ENCODE results near the gene IQCK.
A peak's percentile ranks its signal among the peaks of the same experiment; 100 is the strongest.
"Not testable (repeated sequence)": the region's sequence is repeated elsewhere in the genome, so short reads cannot be mapped to it uniquely, and the experiment has no call there.

IQCK gene

DNA sequence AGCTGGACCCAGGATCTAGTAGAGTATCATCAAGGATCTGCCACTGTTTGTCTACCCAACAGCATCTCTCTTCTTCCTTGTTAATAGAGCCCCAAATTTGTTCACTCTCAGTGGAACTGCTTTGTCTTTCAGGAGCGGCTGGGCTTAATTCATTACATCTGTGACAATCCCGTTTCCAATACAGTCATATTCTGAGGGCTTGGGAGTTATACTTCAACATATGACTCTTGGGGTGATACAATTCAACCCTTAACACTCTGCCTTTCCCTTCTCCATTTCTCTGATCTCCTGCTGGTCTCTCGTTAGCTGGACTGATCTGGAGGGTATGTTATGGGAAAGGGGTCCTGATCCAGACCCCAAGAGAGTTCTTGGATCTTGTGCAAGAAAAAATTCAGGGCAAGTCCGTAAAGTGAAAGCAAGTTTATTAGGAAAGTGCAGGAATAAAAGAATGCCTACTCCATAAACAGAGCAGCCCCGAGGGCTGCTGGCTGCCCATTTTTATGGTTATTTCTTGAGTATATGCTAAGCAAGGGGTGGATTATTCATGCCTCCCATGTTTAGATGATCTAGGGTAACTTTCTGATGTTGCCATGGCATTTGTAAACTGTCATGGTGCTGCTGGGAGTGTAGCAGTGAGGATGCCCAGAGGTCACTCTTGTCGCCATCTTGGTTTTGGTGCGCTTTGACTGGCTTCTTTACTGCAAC, 42.4 kb downstream of the IQCK start:
- no peak for DNase-seq

DNA sequence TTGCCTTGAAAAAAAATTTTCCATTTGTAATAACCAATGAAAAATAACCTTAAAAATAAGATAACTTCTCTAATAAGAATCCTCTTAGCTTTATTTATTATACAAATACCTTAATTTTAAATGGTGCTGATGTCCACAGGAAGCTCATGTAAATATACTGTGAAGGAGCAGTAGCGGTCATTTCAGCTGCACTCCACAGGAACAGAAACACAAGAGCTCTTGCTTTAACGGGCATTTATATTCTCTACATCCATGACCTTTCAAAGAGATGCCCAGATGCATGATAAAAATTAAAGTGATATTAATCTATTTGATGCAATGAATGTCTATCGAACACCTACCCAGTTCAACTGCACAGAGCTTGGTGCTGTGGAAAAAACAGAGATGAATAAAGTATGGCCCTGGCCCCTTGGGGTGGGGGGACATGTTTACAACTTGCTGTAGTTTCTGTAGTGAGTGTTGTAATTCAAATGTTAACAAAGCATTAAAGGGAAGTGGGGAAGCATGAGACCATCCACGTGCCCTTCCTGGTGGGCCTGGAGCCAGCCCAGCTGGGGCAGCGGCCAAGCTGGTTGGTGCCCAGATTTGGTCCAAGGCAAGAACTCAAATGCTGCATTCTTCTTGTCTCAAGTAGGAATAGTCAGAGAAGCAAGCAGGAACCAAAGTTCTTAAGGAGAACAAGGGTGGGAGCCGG, 47.9 kb downstream of the IQCK start:
- DNase-seq: peak; percentile 40

GRCh38 chr16:19766554-19766884, 48.4 kb downstream of the IQCK start:
- no peak for DNase-seq

DNA sequence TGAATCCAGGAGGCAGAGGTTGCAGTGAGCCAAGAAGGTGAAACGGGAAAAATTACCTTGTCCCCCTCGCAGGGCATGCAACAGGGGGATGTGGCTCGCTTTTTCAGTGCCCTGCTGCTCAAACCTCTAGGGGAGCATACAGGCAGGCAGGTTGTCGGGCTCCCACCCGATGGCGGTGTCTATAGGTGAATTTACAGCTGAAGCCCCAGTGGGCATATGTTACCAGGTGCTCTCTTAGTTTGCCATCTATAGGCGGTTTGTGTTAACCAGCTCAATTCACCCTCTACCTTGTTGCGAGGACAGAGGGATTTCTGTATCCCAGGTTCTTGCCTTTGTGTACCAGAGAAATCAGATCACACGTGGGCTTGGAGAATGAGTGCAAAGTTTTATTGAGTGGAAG, 48.9 kb downstream of the IQCK start:
- DNase-seq: no peak

DNA sequence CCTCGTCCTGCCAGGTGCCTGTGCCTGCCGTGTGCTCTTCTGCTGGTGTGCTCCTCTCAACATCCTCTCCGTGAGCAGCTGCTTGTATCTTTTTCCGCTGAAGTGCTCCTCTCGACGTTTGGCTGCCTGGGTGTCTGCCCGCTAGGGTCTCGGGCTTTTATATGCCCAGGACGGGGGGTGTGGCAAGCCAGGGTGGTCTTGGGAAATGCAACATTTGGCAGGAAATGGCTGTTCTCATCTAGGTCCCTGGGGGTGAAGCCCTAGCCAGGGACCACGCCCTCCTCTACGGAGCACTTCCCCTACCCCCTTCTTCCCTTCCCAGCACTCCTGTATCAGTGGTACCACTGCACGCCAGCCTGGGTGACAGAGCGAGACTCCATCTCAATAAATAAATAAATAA, 49.4 kb downstream of the IQCK start:
- no peak for DNase-seq

DNA sequence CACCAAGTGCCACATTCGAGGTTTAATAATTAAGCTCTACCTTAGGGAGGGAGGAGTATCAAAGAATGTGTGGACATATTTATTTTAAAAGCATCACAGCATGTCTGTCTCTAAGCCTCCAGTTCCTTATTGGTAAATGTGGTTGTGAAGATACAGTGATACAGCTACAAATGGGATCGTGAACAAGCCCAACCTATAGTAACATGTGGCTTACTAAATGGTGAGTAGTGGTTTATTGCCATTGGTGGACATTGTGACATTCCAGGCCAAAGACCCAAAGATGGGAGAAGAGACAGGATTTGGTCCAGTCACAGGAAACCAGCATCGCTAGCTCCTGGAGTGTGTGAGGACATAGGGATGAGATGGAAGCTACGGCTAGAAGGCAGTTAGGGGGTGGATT, 51.2 kb downstream of the IQCK start:
- no peak for DNase-seq

DNA sequence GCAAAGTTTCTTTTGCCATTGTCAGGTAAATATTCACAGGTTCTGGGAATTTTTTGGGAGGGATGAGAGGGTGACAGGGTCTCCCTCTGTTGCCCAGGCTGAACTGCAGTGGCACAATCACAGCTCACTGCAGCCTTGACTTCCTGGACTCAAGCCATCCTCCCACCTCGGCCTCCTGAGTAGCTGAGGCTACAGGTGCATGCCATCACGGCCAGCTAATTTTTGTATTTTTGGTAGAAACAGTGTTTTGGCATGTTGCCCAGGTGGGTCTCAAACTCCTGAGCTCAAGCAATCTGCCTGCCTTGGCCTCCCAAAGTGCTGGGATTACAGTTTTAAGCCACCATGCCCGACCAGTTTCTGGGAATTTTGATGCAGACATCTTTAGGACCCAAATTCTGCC, 53.0 kb downstream of the IQCK start:
- DNase-seq: no peak

GRCh38 chr16:19771796-19772195, 53.7 kb downstream of the IQCK start:
- peak; percentile 36 for DNase-seq

GRCh38 chr16:19774024-19774423, 56.0 kb downstream of the IQCK start:
- no peak for DNase-seq

DNA sequence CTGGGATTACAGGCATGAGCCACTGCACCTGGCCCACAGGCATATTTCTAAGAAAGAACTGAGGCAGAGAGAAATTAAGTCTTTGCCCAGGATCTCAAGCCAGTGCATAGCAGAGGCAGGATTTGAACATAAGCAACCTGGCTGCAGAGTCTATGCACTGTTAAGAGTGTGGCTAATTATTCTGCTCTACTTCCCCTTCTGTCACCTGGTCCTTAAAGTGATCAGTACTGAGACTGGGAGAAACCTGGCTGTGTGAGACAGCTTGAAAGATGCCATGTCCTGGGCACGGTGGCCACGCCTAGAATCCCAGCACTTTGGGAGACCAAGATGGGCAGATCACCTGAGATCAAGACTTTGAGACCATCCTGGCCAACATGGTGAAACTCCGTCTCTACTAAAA, 58.1 kb downstream of the IQCK start:
- DNase-seq: no peak

DNA sequence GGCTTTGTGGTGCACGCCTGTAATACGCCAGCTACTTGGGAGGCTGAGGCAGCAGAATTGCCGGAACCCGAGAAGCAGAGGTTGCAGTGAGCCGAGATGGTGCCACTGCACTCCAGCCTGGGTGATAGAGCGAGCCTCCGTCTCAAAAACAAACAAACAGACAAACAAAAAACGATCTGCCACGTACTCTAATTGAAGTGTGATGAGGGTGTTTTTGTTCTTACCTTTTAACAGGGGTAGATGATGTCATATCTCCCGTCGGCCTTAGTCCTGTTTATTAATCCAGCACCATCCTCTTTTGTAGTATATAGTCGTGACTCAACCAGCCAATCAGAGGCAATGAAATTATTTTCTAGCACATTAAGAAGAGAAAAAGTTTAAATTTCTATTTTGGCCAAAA, 58.5 kb downstream of the IQCK start:
- DNase-seq: no peak

DNA sequence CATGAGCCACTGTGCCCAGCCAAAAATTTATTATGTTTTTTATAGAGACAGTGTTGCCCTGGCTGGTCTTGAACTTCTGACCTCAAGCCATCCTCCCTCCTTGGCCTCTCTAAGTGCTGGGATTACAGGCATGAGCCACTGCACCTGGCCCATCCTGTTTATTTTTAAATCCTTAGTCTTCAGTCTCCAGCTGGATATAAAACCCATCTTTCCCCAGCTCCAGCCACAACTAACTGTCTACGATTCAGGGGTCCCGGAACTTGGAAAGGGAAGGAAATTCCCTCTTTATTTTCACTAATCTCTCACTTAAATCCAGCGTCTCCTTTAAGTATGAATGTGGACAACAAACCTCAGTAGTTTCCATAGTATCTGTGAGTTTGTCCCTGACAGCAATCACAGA, 62.2 kb downstream of the IQCK start:
- no peak for DNase-seq

DNA sequence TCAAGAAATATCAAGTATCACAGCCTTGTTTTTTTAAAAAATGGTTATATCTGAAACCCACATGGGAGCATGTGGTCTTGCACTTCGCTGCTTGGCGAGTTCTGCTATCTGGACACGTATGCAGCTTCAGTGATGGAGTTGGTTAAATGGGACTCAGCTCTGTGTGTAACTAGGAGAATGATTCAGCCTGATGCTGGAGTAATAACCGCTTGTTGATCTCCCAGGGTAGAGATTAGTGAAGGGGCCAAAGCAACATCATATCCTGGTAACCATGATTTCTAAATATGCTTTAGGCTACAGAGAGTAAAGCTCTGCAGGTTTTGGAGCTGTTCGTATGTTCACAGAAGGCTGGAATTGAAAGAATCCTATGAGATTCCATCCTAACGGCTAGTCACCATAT, 63.2 kb downstream of the IQCK start:
- DNase-seq: peak; percentile 53

- DNase-seq: peak; percentile 61
Observed at GRCh38 chr16:19783363-19784182, 65.5 kb downstream of the IQCK start.

DNA sequence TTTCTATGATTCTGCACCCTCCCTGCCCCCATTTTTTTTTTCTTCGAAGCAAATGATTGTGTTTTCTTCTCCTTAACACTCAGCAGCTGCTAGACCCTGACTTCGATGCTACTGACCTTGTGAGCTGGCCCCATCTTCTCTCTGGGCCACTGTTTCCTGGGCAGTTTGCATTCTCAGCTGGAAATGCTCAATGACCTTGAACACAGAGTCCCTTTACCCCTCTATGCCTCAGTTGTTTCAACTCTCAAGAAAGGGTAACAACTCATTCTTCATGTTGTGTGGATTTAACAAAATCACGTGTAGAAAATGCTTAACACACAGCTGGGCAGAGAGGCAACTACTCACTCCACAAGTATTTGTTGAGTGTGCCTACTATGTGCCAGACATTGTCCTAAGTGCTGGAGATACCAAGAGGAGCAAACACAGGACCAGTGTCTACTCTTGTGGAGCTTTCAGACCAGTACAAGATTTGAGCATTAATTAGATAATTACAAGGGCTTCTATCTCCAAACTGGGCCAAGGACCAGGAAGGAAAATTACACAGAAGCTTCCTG, 66.2 kb downstream of the IQCK start:
- DNase-seq: no peak

DNA sequence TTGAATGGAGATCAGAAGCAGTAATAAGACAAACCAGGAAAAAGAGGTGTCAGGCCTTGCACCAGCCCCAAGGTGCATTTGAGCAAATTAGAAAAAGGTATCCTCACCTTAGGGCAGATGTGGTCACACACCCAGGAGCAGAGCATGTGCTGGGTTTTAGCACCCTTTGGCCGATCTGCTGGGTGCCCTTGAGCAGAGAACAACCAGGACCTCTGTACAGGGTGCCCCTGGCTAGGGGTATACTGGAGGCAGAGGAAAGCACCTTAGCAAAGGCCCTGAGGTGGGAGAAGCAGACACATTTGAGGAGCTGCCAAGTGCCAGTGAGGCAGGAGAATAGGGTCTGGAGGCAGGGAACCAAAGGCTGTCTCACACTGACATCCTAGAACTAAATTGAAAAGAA, 67.0 kb downstream of the IQCK start:
- DNase-seq: no peak

- DNase-seq: peak; percentile 48
Observed at GRCh38 chr16:19785512-19786130, 67.5 kb downstream of the IQCK start.

DNA sequence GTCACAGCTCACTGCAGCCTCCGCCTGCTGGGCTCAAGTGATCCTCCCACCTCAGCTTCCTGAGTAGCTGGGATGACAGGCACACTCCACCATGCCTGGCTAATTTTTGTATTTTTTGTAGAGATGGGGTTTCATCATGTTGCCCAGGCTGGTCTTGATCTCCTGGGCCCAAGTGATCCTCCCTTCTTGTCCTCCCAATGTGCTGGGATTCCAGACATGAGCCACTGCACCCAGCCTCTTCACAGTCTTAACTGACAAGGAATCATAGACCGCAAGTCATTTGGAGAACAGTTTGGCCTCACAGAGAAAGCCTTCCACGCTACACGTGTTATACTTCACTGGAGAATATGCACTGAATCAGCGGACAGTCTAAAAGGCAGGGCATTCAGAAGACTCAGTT, 83.3 kb downstream of the IQCK start:
- not testable (repeated sequence) for DNase-seq

DNA sequence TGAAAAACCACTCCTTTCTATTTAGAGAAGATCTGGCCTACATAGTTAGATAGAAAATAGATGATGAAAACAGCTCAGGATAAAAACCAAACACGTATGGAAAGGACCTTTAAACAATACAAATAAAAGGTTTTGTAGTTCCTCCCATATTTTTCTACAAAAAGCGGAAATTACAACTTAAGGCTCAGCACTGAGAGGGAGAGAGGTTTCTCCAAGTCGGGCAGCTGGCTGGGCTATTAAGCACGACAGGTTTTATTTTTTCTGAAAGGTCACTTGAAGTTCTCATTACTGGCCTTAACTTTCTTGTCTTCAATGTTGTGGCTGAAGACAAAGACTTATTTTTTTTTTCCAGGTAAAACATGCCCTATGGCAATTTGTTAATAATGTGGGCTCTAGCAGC, 83.8 kb downstream of the IQCK start:
- not testable (repeated sequence) for DNase-seq

- DNase-seq: no peak
Observed at GRCh38 chr16:19802612-19803011, 84.5 kb downstream of the IQCK start.

GRCh38 chr16:19804538-19805323, 86.7 kb downstream of the IQCK start:
- peak; percentile 57 for DNase-seq

GRCh38 chr16:19805459-19806162, 87.5 kb downstream of the IQCK start:
- DNase-seq: no peak

Data from right hindlimb (tissue), 1 donor.